ENCODE results near the gene AQP9. TPM values are rescaled to one million over a fixed set of nuclear protein-coding genes. Genes with fewer than 3 reads are reported as not detected.
"Not testable (repeated sequence)": the region's sequence is repeated elsewhere in the genome, so short reads cannot be mapped to it uniquely, and the experiment has no call there.

Gene AQP9
- total RNA-seq, 4 donors from 2014 or later = 1.8 to 3.9 TPM; not detected in 2

DNA sequence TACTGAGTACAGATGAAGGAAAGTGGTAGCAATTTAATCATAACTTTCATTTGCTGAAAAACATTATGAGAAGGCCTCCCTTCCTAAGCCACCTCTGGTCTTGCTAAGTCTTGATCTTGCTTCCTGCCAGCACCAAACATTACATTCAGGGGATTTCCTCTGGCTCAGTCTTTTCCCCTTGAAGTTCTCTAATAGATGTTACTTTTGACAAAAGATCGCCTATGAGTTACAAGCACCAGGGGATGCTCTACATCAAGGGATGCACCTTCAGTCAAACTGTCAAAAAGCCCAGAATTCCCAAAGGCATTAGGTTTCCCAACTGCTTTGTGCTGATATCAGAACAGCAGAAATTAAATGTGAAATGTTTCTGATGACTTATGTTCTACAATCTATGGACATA lies 47.3 kb downstream of the AQP9 start:
- Histone ChIP-seq H3K36me3 (no peaks in the 10 kb centered on the region), H3K4me1 (no peaks in the 10 kb centered on the region), H3K4me3 (no peak overlapping the region), H3K9me3 (no peaks in the 10 kb centered on the region), H3K27ac (no peak overlapping the region), H3K27me3 (no peaks in the 10 kb centered on the region)
- DNase-seq (ENCODE audit: low spot score in 2 of 2) = no peak
- 54 to 85% methylated on average over 1 of the region's 1 CpG for WGBS, 2 donors
- TF ChIP-seq EP300 (IDR thresholded peaks at IDR 0.05) = no peak
- no peak for TF ChIP-seq POLR2A (IDR thresholded peaks at IDR 0.05)
- TF ChIP-seq, protein P1, sequence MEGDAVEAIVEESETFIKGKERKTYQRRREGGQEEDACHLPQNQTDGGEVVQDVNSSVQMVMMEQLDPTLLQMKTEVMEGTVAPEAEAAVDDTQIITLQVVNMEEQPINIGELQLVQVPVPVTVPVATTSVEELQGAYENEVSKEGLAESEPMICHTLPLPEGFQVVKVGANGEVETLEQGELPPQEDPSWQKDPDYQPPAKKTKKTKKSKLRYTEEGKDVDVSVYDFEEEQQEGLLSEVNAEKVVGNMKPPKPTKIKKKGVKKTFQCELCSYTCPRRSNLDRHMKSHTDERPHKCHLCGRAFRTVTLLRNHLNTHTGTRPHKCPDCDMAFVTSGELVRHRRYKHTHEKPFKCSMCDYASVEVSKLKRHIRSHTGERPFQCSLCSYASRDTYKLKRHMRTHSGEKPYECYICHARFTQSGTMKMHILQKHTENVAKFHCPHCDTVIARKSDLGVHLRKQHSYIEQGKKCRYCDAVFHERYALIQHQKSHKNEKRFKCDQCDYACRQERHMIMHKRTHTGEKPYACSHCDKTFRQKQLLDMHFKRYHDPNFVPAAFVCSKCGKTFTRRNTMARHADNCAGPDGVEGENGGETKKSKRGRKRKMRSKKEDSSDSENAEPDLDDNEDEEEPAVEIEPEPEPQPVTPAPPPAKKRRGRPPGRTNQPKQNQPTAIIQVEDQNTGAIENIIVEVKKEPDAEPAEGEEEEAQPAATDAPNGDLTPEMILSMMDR (IDR thresholded peaks at IDR 0.05) = no peak

DNA sequence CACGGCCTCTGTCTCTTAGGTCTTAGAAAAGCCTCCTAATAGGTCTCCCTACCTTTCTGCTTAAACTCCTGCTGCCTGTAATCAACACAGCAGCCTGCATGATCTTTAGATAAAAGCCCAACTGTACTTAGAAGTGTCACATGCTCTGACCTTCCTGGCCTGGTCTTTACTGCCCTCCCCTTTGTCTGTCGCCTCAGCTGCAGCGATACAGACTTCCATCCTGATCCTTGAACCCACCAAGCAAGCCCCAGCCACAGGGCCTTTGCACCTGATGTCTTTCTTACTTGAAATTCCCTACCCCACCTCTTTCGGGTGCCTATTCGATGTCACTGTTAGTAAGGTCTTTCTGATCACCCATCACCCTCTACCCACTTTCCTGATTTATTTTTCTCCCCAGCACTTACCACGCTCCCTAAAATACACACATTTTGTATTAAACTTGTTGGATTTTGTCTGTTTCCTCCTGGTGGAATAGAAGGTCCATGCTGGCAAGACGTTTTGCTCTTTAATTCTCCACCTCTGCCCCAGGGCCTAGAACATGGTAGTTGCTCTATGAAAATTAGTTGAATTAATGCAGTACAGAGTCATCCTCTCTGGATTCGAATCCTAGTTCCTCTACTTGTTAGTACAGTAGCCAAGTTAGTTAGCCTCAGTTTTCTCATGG lies 51.1 kb downstream of the AQP9 start:
- TF ChIP-seq EP300 (IDR thresholded peaks at IDR 0.05) = no peak
- TF ChIP-seq POLR2A (IDR thresholded peaks at IDR 0.05) = no peak
- TF ChIP-seq, protein P1 (IDR thresholded peaks at IDR 0.05) = no peak
- H3K9me3 ChIP-seq = no peaks in the 10 kb centered on the region
- H3K27ac ChIP-seq = no peak overlapping the region
- H3K4me1 ChIP-seq = no peaks in the 10 kb centered on the region
- no peaks in the 10 kb centered on the region for H3K27me3 ChIP-seq
- no peak for DNase-seq (ENCODE audit: low spot score in 2 of 2)
- no peak overlapping the region for H3K4me3 ChIP-seq
- no peaks in the 10 kb centered on the region for H3K36me3 ChIP-seq
- WGBS, 2 donors = 82 to 86% methylated on average over 8 of the region's 8 CpGs

DNA sequence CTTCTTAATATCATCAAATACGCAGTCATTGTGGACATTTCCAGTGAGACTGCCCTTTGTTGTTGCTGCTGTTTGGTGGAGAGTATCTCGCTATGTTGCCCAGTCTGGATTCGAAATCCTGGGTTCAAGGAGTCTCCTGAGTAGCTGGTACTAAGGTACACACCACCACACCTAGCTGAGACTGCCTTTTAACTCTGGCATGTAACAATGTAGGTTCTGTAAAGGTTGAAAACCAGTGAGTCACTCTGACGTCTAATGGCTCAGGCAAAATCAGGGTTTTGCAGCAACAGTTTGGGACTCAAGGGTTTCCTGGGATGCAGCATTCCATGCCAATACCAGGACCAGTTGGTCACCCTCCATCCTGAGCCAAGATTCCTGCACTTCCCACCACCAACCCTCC lies 52.2 kb downstream of the AQP9 start:
- DNase-seq (ENCODE audit: low spot score in 2 of 2) = no peak
- WGBS, 2 donors = 85 to 91% methylated on average over 4 of the region's 4 CpGs

DNA sequence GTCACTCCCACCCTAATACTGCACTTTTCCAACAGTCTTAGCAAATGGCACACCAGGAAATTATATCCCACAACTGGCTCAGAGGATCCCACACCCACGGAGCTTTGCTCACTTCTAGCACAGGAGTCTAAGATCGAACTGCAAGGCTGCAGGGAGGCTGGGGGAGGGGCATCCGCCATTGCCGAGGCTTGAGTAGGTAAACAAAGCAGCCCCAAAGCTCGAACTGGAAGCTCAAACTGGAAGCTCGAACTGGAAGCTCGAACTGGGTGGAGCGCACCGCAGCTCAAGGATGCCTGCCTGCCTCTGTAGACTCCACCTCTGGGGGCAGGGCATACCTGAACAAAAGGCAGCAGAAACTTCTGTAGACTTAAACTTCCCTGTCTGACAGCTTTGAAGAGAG lies 55.5 kb downstream of the AQP9 start:
- not testable (repeated sequence) for H3K9me3 ChIP-seq; H3K4me3 ChIP-seq; H3K27ac ChIP-seq; DNase-seq (ENCODE audit: low spot score in 2 of 2); H3K36me3 ChIP-seq; H3K27me3 ChIP-seq; H3K4me1 ChIP-seq
- WGBS, 2 donors = 83 to 85% methylated on average over 9 of the region's 9 CpGs

More for the DNA sequence above, 52.2 kb downstream of the AQP9 start:
- Histone ChIP-seq H3K36me3 (no peaks in the 10 kb centered on the region), H3K4me3 (no peak overlapping the region), H3K4me1 (no peaks in the 10 kb centered on the region), H3K9me3 (no peaks in the 10 kb centered on the region), H3K27ac (no peak overlapping the region), H3K27me3 (no peaks in the 10 kb centered on the region)
- TF ChIP-seq EP300 (IDR thresholded peaks at IDR 0.05) = no peak
- TF ChIP-seq, protein P1 (IDR thresholded peaks at IDR 0.05) = no peak
- no peak for TF ChIP-seq POLR2A (IDR thresholded peaks at IDR 0.05)

DNA sequence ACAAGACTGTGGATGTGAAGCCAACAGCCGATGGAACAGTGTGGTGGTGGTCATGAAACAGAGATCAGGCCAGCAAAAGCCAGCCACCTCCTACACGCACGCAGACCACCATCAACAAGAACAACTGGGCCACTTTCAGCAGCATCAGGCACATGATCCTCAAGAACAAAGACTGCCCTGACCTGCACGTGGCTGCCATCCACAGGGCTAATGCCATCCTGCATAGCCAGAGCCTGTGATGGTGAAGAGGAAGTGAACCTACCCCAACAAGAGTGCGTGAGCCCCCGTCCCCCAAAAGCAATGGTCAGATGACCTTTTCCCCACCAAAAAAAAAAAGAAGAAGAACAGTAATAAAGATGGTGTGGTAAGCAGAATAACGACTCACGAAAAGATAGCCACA lies 62.6 kb downstream of the AQP9 start:
- WGBS, 2 donors = 84 to 88% methylated on average over 7 to 8 of the region's 8 CpGs
- Histone ChIP-seq H3K27me3 (no peaks in the 10 kb centered on the region), H3K9me3 (no peaks in the 10 kb centered on the region), H3K27ac (no peak overlapping the region), H3K36me3 (no peaks in the 10 kb centered on the region), H3K4me1 (peaks cover 0 to 21% (median 0%) of the 10 kb centered on the region in 4 donors), H3K4me3 (no peak overlapping the region)
- no peak for DNase-seq (ENCODE audit: low spot score in 2 of 2)
- no peak for TF ChIP-seq EP300 (IDR thresholded peaks at IDR 0.05)
- TF ChIP-seq POLR2A (IDR thresholded peaks at IDR 0.05) = no peak
- TF ChIP-seq, protein P1 (IDR thresholded peaks at IDR 0.05) = no peak

DNA sequence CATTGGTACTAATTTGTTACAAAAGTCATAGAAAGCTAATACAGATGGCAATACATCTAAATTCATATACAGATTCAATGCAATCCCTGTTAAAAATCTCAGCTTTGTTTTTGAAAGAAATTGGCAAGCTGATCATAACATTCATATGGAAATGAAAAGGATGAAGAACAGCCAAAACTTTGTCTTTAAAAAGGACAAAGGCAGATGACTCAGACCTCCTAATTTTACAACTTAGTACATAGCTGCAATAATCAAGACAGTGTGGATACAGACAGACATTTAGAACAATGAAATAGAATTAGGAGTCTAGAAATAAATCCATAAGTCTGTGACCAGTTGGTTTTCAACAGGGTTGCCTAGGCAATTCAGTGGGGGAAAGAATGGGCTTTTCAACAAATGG lies 63.3 kb downstream of the AQP9 start:
- no peak for TF ChIP-seq POLR2A (IDR thresholded peaks at IDR 0.05)
- TF ChIP-seq, protein P1 (IDR thresholded peaks at IDR 0.05) = no peak
- TF ChIP-seq EP300 (IDR thresholded peaks at IDR 0.05) = no peak
- Histone ChIP-seq H3K4me3 (no peak overlapping the region), H3K36me3 (no peaks in the 10 kb centered on the region), H3K9me3 (no peaks in the 10 kb centered on the region), H3K4me1 (peaks cover 0 to 21% (median 0%) of the 10 kb centered on the region in 4 donors), H3K27ac (no peak overlapping the region), H3K27me3 (no peaks in the 10 kb centered on the region)
- DNase-seq (ENCODE audit: low spot score in 2 of 2) = no peak

All from tibial nerve (tissue), 4 donors.